ENCODE data around the gene ZHX3.
"Not testable (repeated sequence)": the region's sequence is repeated elsewhere in the genome, so short reads cannot be mapped to it uniquely, and the experiment has no call there.

The ZHX3 gene

DNA sequence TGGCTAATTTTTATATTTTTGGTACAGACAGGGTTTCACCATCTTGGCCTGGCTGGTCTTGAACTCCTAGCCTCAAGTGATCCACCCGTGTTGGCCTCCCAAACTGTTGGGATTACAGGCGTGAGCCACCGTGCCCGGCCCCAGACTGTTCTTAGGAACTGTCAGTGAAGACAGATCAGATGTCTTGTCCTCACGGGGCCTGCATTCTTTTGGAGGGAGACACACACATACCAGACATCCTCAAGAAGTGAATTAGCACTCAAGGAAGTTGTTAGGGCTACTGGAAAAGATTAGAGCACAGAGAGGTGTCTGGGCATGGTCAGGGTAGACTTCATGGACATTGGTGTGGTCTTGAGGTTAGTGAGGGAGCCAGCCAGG, 12.8 kb upstream of the ZHX3 start:
- DNase-seq: no peak

DNA sequence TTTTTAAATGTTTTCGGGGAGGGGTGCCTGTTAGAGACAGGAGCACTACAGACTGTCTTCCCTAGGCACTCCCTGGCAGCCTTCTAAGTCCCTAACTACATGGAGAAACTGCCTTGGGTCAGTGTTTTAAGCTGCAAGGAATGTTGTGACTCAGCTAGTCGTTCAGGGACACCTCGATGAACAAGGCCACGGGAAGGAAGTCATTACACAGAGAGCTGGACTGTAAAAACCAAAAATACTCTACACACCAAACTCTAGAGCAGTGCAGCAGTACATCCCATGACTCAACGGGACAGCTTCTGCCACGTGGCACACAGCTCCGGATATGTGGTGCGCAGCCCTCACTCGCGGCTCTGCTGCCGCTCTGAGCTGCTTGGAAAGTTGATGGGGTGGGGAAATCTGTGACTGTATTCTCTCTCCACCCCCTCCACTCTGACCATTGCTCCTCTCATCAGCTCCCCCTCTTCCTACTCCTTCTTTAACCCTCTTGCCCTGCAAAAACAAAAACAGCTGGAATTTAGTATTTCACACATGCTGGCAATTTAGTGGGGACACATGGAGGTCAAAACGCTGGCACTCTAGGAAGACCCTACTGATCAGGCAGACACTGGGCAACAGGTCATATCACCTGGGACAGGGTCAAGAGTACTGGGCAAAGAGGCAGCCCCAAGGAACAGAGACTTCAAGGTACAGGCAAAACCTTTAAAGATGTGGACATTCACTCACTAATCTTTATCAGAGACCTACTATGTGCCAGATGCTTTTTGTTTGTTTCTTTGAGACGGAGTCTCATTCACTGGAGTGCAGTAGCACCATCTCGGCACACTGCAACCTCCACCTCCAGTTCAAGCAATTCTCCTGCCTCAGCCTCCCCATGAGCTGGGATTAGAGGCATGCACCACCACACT, 12.2 kb upstream of the ZHX3 start:
- peak; percentile 6 to 43 (median 18) for DNase-seq

DNA sequence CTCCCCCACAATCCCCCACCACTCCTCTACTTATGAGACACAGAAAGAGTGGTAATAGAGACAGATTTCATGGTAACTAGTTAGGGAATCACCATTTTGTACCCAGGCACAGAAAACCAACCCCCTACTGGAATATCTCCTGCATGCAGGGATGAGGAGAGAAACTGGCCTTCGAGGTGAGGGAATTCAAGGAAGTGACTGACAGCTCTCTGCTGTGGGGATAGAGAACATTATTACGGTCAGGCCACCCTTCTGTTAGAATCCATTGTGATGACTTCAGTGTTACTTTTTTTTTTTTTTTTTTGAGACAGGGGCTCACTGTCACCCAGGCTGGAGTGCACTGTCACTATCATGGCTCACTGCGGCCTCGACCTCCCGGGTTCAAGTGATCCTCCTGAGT, 9.6 kb upstream of the ZHX3 start:
- no peak for DNase-seq

DNA sequence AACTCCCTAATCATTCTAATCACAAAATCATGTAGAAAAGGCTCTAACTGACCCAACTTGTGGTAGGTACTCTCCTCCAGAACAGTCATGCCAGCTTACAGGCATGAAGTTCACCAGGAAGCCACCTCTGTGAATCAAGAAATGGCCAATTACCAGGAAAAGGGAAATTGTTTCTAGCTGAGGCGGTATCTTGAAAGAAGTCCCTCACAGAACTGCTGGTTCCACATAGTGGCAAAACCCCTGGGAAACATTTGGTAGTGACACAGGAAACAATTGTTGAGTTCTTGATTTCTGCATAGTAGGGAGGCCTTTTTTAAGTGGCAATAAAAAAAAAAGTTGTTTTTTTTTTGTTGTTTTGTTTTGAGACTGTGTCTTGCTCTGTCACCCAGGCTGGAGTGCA, 3.4 kb upstream of the ZHX3 start:
- no peak for DNase-seq

DNA sequence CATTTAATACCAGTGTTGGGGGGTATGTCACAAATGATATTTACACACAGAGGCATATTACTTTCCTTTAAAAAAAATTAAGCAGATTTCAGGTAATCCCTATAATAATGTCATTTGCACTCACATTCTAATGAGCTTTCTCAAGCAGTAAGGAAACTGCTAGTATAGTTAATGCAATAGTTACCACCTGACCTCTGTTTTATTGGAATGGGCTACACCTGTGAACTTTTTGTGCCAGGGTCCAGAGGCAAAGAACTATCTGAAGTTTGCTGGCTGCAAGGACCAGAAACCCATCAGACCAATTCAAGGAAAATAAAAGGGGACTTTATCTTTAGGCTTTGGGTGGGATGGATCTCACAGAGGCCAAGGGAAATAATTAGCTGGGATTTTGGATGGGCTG, 2.9 kb upstream of the ZHX3 start:
- no peak for DNase-seq

DNA sequence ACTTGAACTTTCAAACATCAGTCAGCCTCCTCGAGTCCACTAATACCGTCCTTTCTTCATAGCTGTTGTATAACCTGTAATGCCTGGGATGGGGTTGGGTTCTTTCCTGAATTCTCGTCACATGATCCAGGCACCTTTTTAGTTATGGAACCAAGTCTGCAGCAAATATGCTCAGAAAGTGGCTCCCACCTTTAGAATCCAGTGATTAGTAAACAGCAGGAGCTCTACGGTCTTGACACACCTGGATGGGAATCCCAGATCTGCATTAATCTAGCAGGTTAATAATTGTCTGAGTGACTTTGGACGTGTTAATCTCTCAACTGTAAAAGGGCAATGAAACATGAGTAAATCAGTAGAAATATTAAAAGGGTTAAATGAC, 729 bp upstream of the ZHX3 start:
- no peak for DNase-seq

DNA sequence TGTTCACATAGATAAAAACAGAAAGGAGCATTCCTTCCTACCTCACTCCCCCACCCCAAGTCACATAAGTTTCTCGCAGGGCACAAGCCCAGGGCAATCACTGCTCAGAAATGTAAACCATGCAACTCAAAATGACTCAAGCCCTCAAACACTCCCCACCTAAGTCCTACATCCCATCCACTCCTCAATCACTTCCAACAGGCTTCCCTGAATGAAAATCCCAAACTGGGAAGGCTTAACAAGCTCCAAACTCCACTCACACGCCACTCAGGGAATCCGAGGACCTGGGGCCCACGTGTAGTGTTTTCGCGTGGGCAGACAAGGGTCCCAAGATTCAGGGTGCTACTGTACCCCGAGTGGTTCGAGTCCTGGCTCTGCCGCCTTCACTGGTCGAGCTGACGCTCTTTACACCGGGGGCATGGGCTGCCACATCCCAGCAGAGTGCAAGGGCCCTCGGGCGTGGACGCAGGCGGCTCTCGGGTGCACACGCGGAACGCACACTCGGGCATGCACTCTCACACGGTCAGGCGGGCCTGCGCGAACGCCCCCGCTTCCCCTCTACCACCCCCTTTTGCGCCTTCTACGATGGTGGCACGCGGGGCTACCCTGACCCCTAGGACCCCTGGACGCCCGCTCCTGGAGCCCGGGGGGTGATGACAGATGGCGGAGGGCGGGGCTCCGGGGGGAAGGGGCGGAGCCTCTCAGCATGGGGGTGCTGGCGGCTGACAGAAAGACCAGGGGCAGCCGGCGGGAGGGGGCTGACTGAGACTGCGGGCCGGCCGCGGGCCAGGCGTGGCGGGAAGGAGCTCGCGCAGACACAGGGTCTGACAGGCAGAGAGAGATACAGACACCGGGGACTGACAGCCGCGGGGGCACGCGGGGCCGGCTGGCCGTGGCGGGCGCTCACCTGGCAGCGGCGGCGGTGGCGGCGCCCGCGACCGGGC, 657 bp downstream of the ZHX3 start:
- DNase-seq: peak; percentile 29 to 72 (median 54)

DNA sequence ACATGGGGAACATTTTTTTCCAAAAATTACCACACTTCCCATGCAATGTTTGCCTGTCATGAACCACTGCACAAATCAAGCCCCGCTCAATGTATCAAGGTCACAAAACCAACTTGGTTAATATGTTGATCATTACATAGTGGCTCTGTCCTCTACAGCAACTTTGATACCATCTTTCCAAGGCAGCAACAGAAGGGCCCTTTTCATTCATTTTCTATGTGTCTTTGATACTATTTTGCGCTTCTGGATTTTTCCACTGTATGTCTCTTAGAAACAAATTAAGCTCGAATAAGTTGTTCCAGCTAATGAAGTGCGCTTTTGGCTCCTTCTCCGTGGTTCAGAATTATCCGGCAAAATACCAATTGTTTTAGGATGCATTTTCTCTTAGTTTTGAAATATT, 1.5 kb downstream of the ZHX3 start:
- no peak for DNase-seq

DNA sequence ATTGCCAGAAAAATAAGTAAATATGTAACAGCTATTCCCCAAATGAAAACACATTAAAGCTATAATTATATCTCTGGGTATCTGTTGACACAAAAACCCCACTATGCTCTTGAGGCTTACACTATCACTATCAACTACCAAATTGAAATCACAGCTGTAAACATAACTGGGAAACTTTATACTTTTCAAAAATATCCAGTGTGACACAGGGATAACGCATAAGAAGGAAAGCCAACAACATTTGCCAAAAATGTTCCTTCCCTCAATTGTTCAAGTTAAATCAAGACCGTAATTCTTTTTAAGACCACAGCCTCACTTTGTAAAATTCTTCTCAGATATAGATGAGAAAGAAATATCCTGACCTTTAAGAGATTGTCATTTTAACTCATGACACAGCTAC, 3.1 kb downstream of the ZHX3 start:
- no peak for DNase-seq

DNA sequence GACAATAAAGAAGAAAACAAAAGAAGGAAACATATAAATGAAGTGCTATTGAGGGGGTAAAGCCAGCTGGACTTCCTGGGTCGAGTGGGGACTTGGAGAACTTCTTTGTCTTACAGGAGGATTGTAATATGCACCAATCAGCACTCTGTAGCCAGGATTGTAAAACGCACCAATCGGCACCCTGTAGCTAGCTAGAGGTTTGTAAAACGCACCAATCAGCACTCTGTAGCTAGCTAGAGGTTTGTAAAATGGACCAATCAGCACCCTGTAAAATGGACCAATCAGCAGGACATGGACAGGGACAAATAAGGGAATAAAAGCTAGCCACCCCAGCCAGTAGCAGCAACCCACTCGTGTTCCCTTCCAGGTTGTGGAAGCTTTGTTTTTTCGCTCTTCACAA, 5.5 kb downstream of the ZHX3 start:
- DNase-seq: not testable (repeated sequence)

DNA sequence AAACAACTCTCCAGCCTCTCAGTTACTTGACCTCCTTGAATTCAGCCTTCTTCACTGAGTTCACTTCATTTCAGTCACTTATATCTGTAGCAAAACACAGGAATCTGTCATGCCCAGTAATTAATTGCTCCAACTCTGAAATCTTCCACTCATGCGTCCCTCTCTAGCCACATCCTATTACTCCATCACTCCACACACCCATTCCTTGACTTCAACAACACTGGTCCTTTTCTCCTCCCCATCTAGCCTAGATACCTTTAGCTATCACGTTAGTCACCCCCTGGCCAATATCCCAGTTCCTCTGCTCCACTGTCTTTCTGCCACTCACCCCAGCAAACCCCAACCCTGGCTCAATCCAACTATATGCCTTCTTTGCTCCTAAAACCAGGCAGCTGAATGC, 7.7 kb downstream of the ZHX3 start:
- no peak for DNase-seq

DNA sequence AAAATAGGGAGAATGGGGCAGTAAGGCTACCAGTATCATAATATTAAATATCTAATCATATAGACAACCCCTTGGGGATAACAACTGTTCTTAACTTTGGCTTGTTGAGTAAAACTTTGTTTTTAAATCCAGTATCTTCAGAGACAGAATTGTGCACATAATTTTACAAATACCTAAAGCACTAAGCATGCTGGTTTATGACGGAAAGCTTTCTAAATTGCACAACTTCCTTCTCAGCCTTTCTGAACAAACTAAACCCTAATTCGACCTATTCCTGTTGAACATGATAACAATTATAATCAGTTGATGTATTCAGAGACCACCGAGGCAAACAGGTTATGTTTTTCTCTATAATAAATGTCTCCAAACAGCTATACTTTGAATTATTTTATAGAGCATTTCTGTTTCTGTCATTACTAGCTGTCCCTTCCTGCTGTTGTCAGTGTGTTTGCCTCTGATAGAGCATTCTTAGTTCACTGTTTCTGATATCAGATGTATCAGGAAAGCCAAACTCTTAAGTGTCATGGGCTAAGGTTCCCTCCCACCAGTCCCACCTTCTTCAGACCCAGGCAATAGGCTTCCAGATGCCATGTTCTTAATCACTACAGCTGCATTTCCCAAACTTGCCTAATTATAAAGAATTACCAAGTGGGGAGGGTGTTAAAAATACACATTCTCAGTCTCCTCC, 8.7 kb downstream of the ZHX3 start:
- DNase-seq: no peak

DNA sequence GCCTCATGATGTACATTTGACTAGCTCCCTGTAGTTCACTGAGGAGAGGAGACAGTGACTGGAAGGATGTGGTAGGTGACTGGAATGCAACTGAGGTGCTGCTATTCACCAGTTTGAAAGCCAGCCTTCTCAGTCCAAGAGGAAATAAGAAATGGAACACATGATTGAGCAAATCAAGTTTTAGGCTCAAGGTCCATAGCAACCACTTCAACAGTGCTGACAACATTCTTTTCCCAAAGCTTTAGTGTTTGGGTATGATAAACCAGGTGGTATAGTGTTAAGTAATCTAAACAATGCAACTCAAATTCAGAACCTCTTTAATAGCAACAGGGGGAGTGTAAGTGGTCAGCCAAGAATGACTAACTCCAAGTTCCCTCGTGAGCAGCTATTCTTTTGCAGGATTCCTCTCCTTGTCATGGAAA, 9.2 kb downstream of the ZHX3 start:
- DNase-seq: no peak

DNA sequence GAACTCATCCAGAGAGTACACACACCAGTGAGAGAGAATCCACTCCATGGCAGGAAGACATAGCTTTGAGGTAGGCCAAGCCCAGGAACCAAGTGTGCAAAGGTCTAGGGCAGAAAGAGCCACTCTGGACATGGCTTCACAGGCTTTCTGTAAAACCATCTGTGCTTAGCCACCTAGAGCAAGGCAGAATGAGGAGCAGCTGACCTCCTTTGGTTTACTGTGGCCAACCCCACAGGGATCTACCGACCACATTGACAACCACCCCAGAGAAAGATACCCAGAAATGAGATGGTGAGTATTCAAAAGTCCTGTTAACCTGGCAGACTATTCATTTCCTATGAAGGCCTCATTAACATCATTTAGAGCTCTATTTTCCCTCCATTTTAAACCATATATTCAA, 10.5 kb downstream of the ZHX3 start:
- DNase-seq: no peak

DNA sequence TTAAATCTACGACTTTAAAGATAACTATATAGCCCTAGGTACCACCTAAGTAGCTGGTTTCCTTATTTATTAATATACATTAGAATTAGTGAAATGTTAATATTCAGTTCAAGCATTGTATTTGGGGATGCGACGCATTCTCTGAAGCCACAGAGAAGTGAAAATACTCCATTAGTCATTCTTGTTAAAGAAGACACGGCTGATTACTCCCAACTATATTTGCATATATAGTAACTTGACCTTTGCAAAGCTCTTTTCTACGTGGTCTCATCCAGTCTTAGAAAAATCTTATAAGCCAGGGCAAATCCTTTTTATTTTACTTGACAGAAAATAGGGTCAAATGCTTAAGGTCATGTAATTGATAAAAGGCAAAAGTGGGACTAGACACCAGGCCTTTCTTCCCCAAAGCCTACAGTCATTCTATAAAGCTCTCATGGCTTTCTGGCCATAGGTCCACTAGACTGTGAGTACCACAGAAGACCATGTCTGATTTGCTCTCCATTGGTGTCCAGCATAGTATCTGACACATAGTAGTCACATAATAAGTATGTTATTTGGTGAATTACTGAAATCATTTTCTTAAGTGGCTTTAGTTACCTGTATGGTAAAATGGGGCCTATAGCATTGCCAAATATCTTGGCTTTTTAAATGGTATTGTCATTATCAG, 11.3 kb downstream of the ZHX3 start:
- DNase-seq: no peak

DNA sequence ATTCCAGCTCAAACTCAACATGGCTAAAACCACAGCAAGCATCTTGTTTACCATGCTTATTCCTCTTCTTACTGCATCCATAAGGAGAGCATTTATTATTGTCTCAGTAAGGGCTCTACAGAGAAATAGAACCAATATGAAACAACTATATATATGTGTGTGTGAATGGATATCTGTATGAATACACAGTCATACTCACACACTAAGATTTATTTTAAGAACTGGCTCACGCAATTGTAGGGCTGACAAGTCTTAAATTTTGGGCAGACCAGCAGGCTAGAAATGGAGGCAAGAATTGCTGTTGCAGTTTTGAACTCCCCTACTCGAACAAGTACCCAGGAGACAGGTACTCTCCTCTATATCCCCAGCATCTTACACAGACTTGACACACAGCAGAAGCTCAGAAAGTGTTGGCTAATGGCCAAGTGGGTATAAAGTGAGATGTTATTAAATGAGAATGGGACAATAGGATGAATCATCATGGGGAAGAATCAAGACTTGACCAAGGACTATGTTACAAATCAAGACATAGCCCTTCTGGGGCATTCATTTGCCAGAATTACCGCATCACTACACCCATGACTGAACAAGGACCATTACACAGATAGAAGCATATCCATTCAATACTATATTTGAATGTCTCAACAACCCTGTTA, 13.0 kb downstream of the ZHX3 start:
- no peak for DNase-seq

DNA sequence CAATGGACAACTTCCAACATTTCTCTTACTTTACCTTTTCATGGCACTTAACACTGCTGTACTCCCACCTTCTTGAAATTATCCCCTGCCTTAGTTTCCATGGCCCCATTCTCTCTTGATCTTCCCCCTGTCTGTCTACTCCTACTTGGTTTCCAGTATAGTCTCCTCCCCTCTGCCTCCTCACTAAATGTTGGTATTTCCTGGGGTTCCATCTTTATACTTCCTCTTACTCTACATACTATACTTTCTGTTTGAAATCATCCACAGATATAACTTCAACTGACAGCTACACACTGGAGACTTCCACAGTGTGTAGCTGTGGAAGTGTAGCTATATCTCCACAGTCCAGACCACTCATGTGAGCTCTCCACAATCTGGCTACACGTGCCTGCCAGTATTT, 13.5 kb downstream of the ZHX3 start:
- DNase-seq: no peak

DNA sequence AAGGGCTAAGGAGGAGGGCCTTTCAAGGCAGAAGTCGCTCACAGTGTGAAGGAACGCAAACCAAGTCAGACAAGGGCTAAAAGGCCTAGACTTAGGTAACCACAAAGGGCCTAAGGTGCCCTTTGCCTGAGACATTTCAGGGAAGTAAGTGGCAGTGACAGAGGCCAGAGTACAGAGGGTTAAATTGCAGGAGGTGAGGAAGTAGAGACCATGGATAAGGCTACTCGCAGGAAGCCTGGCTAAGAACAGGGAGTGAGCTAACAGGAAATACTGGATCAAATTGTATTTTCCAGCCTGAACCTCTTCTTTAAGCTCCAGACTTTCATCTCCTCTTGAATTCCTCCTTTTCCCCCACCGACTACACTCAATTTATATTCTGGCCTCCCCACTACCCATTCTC, 16.6 kb downstream of the ZHX3 start:
- no peak for DNase-seq

DNA sequence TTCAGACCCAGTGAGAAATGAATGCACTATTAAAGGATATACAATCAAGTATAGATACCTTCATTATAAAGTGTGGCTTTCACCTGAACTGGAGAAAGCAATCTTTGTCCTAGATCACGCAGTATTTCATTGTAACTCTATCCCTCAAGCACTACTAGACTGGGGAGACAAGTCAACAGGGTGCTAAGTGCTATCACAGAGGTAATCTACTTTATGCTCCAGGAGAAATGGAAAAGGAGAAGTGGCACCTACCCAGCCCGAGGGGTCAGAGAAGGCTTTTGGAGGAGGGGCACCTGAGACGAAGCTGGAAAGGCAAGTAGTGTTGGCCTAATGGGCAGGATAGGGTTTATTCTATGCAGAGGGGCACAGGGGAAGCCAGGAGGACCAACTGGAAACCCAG, 17.1 kb downstream of the ZHX3 start:
- no peak for DNase-seq

DNA sequence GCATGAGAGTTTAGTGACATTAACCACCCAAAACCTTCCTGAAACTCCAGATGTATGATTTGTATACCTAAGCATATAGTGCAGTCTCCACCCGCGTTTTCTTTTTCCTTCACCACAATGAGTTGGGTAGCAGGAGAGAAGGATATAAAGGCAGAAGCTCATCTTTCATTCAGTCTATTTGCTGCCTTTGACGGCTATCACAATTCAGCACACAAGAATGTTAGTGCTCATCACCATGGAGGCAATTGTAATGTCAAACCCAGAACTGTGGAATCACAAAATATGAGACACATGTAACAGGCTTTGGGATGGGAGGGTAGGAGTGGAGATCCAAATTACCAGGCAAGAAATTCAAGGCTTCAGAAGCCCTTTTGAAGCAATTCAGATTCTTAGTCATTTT, 17.6 kb downstream of the ZHX3 start:
- no peak for DNase-seq

DNA sequence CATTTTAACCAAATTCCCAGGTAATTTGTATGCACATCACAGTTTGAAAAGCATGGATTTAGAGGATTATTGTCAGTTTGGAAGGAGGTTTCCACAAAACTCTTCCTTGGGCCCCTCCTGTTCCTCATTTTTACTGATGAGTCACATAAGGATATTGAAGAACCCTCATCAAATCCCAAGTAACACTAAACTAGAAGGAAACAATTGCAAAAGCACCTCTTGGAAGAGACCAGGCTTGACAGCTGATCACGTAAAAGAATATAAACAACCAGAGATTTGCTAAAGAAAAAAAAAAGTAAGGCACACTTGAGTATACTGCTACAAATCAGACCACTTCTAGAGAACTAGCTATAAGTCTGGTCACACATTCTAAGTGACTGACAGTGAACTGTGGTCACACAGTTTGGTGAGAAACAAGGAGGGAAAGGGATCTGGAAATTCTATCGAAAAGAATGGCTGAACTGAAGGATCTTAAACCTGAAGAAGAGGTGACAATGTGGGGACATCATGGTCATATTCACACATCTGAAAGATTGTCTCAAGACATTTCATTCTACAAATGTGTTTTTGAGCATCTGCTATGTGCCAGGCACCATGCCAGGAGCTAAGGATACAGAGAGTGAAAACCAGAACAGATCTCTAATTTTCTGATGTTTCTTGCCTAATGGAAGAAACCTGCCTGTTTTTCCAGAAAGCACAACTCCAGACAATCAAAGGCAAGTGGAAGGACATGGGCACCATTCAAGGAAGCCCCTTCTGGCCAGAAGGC, 24.1 kb downstream of the ZHX3 start:
- no peak for DNase-seq

Data from activated naive CD4-positive, alpha-beta T cell (primary cell).